GM18870 (cell line): ENCODE data around the gene LNX1.

ENCODE experiments used
- ATAC-seq: cut with Tn5 transposase; IDR thresholded peaks from one replicate; pipeline ENCODE4 v1.9.1; 2021; ENCODE audit warnings: moderate library complexity; ENCODE audit not compliant: unreplicated experiment

Gene LNX1

GRCh38 chr4:53591372-53591892 is at the start of gene LNX1:
Gene LNX1 (minus strand): TSS chr4:53591486. CDS start chr4:53574002, 17,484 bp downstream.
- ATAC-seq: no peak

GRCh38 chr4:53640576-53641453 is 49.5 kb upstream of the LNX1 start:
- peak; percentile 71 for ATAC-seq

GRCh38 chr4:53638919-53639318 is 47.6 kb upstream of the LNX1 start:
- no peak for ATAC-seq

- no peak for ATAC-seq
Measured at GRCh38 chr4:53637348-53637747, 46.1 kb upstream of the LNX1 start.

- no peak for ATAC-seq
Measured at GRCh38 chr4:53635697-53636483, 44.6 kb upstream of the LNX1 start.

- ATAC-seq: no peak
Measured at GRCh38 chr4:53633608-53634007, 42.3 kb upstream of the LNX1 start.

- no peak for ATAC-seq
Measured at GRCh38 chr4:53629296-53629695, 38.0 kb upstream of the LNX1 start.

GRCh38 chr4:53626491-53626890 is 35.2 kb upstream of the LNX1 start:
- no peak for ATAC-seq

- ATAC-seq: no peak
Measured at GRCh38 chr4:53625888-53626287, 34.6 kb upstream of the LNX1 start.

GRCh38 chr4:53622739-53623151 is 31.5 kb upstream of the LNX1 start:
- no peak for ATAC-seq

GRCh38 chr4:53620956-53621355 is 29.7 kb upstream of the LNX1 start:
- no peak for ATAC-seq

GRCh38 chr4:53619431-53619830 is 28.1 kb upstream of the LNX1 start:
- no peak for ATAC-seq

GRCh38 chr4:53618321-53618720 is 27.0 kb upstream of the LNX1 start:
- ATAC-seq: no peak

- ATAC-seq: no peak
Measured at GRCh38 chr4:53617101-53617680, 25.9 kb upstream of the LNX1 start.

- no peak for ATAC-seq
Measured at GRCh38 chr4:53616219-53616618, 24.9 kb upstream of the LNX1 start.

GRCh38 chr4:53614591-53614990 is 23.3 kb upstream of the LNX1 start:
- no peak for ATAC-seq

GRCh38 chr4:53613428-53613827 is 22.1 kb upstream of the LNX1 start:
- ATAC-seq: no peak

- ATAC-seq: no peak
Measured at GRCh38 chr4:53608649-53609048, 17.4 kb upstream of the LNX1 start.

- no peak for ATAC-seq
Measured at GRCh38 chr4:53608242-53608641, 17.0 kb upstream of the LNX1 start.

- ATAC-seq: no peak
Measured at GRCh38 chr4:53605783-53606182, 14.5 kb upstream of the LNX1 start.

- no peak for ATAC-seq
Measured at GRCh38 chr4:53602390-53602789, 11.1 kb upstream of the LNX1 start.
